Esophagus (tissue), 2 donors: Measurements from ENCODE around the gene ZNF462. TPM values are rescaled to one million over a fixed set of nuclear protein-coding genes. Genes with fewer than 3 reads are reported as not detected.

Source experiments
- H3K27ac ChIP-seq, 2 donors: one replicate each; pipeline ENCODE4 v1.5.1; 2013; ENCODE audit warnings: low read depth in 2 of 2, mild to moderate bottlenecking in 2 of 2, inconsistent platforms in 1 of 2, low read length in 1 of 2, moderate library complexity in 1 of 2
- H3K27me3 ChIP-seq, 2 donors: one replicate each; pipeline ENCODE4 v1.6.1; 2013; ENCODE audit warnings: low read length in 2 of 2, control low read depth in 1 of 2, mild to moderate bottlenecking in 1 of 2; ENCODE audit not compliant: insufficient read depth in 2 of 2, control insufficient read depth in 1 of 2
- H3K36me3 ChIP-seq, 2 donors: one replicate each; pipeline ENCODE4 v1.6.1; 2013; ENCODE audit warnings: low read length in 1 of 2; ENCODE audit not compliant: control insufficient read depth in 2 of 2, insufficient read depth in 2 of 2
- H3K4me1 ChIP-seq, 2 donors: one replicate each; pipeline ENCODE4 v1.6.1; 2013; ENCODE audit warnings: low read length in 1 of 2; ENCODE audit not compliant: control insufficient read depth in 2 of 2, insufficient read depth in 2 of 2
- H3K4me3 ChIP-seq, 2 donors: one replicate each; pipeline ENCODE4 v1.5.1; 2013; ENCODE audit warnings: low read length in 2 of 2, mild to moderate bottlenecking in 2 of 2, low read depth in 1 of 2, moderate library complexity in 1 of 2
- H3K9me3 ChIP-seq, 2 donors: one replicate each; pipeline ENCODE4 v1.6.1; 2013; ENCODE audit warnings: mild to moderate bottlenecking in 2 of 2, low read depth in 1 of 2, low read length in 1 of 2, moderate library complexity in 1 of 2; ENCODE audit not compliant: control insufficient read depth in 2 of 2, insufficient read depth in 1 of 2
- WGBS, 2 donors: extraction: QIAGEN DNeasy Blood & Tissue Kit; methylation state at CpG; one replicate each; pipeline ENCODE4 v1.1.7; 2013; 5-methylcytosine and 5-hydroxymethylcytosine counted together
- polyA plus RNA-seq, 2 donors: library from polyadenylated mRNA; stranded (reverse); fragments of 200-250 nt; gene quantifications; one replicate each; pipeline ENCODE4 v1.2.3, GENCODE V29; 2013
- donor health status: healthy with polysubstance abuse.
- donor health status: Bipolar disorder and iron deficiency.

Gene ZNF462
- polyA plus RNA-seq, 2 donors = 3.9 to 5.8 TPM

DNA sequence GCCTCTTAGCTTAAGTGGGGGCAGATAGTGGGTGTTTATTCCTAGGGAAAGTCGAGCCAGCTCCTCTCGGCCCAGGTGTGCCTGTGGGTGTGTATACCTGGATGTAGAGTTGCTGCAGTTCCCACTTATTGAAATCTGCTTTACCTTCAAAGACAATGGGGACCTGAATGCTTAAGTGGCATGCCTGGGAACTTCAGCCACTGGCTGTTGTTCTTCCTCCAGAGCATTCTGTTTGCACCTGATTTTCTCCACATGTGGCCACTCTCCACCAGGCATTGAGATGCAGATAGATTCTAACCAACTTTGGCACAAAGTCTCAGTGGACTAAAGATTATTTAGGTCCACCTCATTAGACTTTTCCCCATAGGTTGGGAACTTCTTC, 186.8 kb downstream of the ZNF462 start:
- H3K4me1 ChIP-seq = no peaks in the 10 kb centered on the region
- no peaks in the 10 kb centered on the region for H3K9me3 ChIP-seq
- no peak overlapping the region for H3K27ac ChIP-seq
- 44 to 56% methylated on average over 2 of the region's 2 CpGs for WGBS, 2 donors
- H3K36me3 ChIP-seq = no peaks in the 10 kb centered on the region
- H3K27me3 ChIP-seq = no peaks in the 10 kb centered on the region
- H3K4me3 ChIP-seq = no peak overlapping the region

DNA sequence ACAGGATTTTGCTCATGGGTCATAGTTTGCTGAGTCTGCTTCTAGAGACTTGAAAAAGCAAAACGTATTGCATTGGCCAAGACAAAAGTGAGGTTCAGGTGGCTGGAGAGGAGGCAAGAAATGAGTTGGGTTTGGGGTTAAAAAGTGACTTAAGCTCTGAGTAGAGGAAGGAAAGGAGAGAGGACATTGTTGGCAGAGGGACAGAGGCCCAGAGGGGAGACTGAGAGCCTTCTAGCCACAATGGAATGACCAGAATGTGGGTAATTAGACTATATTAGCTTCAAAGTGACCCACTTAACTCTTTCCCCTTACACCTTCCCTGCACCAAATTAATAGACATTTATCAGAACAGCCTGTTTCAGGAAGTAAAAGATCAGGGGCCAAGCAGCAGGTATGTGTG, 188.4 kb downstream of the ZNF462 start:
- H3K9me3 ChIP-seq = no peaks in the 10 kb centered on the region
- H3K36me3 ChIP-seq = no peaks in the 10 kb centered on the region
- no peaks in the 10 kb centered on the region for H3K4me1 ChIP-seq
- 63 to 66% methylated on average over 1 of the region's 1 CpG for WGBS, 2 donors
- H3K27me3 ChIP-seq = no peaks in the 10 kb centered on the region
- H3K27ac ChIP-seq = no peak overlapping the region
- H3K4me3 ChIP-seq = no peak overlapping the region

GRCh38 chr9:107054146-107054545, 191.2 kb downstream of the ZNF462 start:
- H3K27ac ChIP-seq = no peak overlapping the region
- H3K27me3 ChIP-seq = no peaks in the 10 kb centered on the region
- no peaks in the 10 kb centered on the region for H3K9me3 ChIP-seq
- 58 to 63% methylated on average over 2 of the region's 2 CpGs for WGBS, 2 donors
- H3K36me3 ChIP-seq = no peaks in the 10 kb centered on the region
- H3K4me1 ChIP-seq = no peaks in the 10 kb centered on the region
- H3K4me3 ChIP-seq = no peak overlapping the region

GRCh38 chr9:107059220-107059619, 196.3 kb downstream of the ZNF462 start:
- Histone ChIP-seq H3K9me3 (no peaks in the 10 kb centered on the region), H3K4me1 (no peaks in the 10 kb centered on the region), H3K27ac (no peak overlapping the region), H3K36me3 (no peaks in the 10 kb centered on the region), H3K4me3 (no peak overlapping the region), H3K27me3 (no peaks in the 10 kb centered on the region)
- 68 to 75% methylated on average over 2 of the region's 2 CpGs for WGBS, 2 donors

DNA sequence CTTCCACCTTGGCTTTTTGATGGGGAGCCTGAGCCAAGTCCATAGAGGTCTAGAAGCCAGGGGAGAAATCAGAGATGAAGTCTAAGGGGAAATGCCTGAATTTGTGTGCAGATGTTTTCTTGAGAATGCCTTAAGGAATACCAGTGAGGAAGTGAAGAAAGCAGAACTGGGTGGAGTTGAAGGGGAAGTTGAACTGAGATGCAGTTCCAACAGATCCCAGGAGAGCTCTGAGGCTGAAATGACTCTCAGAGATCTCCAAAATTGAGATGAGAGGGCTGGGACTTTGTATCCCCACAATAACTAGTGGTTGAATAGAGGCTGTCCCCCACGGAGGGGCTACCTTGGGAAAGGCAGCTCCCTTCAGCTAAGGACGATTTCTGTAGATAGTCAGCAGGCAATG, 197.1 kb downstream of the ZNF462 start:
- no peak overlapping the region for H3K27ac ChIP-seq
- H3K4me3 ChIP-seq = no peak overlapping the region
- no peaks in the 10 kb centered on the region for H3K9me3 ChIP-seq
- H3K36me3 ChIP-seq = no peaks in the 10 kb centered on the region
- no peaks in the 10 kb centered on the region for H3K4me1 ChIP-seq
- H3K27me3 ChIP-seq = no peaks in the 10 kb centered on the region
- 65 to 73% methylated on average over 2 of the region's 2 CpGs for WGBS, 2 donors
